ENCODE data around the gene CDK17.

The CDK17 gene

GRCh38 chr12:96361074-96361473 is 39.2 kb downstream of the CDK17 start:
- no peak for TF ChIP-seq ISL1 (CRISPR knock-in tag; IDR thresholded peaks at IDR 0.05)
- no peak for TF ChIP-seq ZFP30 (CRISPR knock-in tag; IDR thresholded peaks at IDR 0.05)
- no peak for TF ChIP-seq ZC3H10 (CRISPR knock-in tag; IDR thresholded peaks at IDR 0.05)
- no peak for TF ChIP-seq PPARA (CRISPR knock-in tag; IDR thresholded peaks at IDR 0.05; ENCODE audit: borderline replicate concordance)
- TF ChIP-seq CREB5 (CRISPR knock-in tag; IDR thresholded peaks at IDR 0.05; ENCODE audit: low read depth): no peak
- TF ChIP-seq ZFP3 (CRISPR knock-in tag; IDR thresholded peaks at IDR 0.05): no peak
- no peak for ATAC-seq

- ATAC-seq: no peak
- no peak for TF ChIP-seq OSR1 (CRISPR knock-in tag; IDR thresholded peaks at IDR 0.05)
- TF ChIP-seq BACH2 (CRISPR knock-in tag; IDR thresholded peaks at IDR 0.05; ENCODE audit: borderline replicate concordance): no peak
- TF ChIP-seq POU6F1 (CRISPR knock-in tag; IDR thresholded peaks at IDR 0.05; ENCODE audit: borderline replicate concordance, low read depth): no peak
- no peak for TF ChIP-seq ZNF70 (CRISPR knock-in tag; IDR thresholded peaks at IDR 0.05)
- TF ChIP-seq ZFP30 (CRISPR knock-in tag; IDR thresholded peaks at IDR 0.05): no peak
- no peak for TF ChIP-seq SNAI2 (CRISPR knock-in tag; IDR thresholded peaks at IDR 0.05)
- TF ChIP-seq TCF4 (CRISPR knock-in tag; IDR thresholded peaks at IDR 0.05; ENCODE audit: borderline replicate concordance): no peak
- TF ChIP-seq, protein P1, sequence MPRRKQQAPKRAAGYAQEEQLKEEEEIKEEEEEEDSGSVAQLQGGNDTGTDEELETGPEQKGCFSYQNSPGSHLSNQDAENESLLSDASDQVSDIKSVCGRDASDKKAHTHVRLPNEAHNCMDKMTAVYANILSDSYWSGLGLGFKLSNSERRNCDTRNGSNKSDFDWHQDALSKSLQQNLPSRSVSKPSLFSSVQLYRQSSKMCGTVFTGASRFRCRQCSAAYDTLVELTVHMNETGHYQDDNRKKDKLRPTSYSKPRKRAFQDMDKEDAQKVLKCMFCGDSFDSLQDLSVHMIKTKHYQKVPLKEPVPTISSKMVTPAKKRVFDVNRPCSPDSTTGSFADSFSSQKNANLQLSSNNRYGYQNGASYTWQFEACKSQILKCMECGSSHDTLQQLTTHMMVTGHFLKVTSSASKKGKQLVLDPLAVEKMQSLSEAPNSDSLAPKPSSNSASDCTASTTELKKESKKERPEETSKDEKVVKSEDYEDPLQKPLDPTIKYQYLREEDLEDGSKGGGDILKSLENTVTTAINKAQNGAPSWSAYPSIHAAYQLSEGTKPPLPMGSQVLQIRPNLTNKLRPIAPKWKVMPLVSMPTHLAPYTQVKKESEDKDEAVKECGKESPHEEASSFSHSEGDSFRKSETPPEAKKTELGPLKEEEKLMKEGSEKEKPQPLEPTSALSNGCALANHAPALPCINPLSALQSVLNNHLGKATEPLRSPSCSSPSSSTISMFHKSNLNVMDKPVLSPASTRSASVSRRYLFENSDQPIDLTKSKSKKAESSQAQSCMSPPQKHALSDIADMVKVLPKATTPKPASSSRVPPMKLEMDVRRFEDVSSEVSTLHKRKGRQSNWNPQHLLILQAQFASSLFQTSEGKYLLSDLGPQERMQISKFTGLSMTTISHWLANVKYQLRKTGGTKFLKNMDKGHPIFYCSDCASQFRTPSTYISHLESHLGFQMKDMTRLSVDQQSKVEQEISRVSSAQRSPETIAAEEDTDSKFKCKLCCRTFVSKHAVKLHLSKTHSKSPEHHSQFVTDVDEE (CRISPR knock-in tag; IDR thresholded peaks at IDR 0.05): no peak
Measured at GRCh38 chr12:96360550-96360949, 39.7 kb downstream of the CDK17 start.

DNA sequence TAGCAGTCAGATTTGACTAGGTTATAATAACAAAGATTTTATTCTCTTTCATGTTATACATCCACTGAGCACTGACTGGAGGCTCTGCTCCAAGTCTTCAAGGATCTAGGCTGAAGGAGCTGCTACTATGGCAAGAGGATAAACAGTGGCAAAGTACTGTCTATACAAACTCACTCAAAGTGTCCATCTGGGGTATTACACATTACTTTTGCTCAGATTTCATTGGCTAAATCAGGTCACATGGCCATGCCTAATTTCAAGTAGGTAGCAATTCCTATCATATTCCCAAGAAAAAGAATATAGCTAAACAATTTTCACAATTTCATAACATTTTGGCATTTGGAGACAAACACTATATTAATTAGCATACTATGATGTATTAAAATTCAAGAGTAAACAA is 40.9 kb downstream of the CDK17 start:
- no peak for ATAC-seq
- TF ChIP-seq ZNF70 (CRISPR knock-in tag; IDR thresholded peaks at IDR 0.05): no peak
- no peak for TF ChIP-seq ISL1 (CRISPR knock-in tag; IDR thresholded peaks at IDR 0.05)
- TF ChIP-seq CREB5 (CRISPR knock-in tag; IDR thresholded peaks at IDR 0.05; ENCODE audit: low read depth): no peak
- no peak for TF ChIP-seq ZFP3 (CRISPR knock-in tag; IDR thresholded peaks at IDR 0.05)
- TF ChIP-seq, protein P2, sequence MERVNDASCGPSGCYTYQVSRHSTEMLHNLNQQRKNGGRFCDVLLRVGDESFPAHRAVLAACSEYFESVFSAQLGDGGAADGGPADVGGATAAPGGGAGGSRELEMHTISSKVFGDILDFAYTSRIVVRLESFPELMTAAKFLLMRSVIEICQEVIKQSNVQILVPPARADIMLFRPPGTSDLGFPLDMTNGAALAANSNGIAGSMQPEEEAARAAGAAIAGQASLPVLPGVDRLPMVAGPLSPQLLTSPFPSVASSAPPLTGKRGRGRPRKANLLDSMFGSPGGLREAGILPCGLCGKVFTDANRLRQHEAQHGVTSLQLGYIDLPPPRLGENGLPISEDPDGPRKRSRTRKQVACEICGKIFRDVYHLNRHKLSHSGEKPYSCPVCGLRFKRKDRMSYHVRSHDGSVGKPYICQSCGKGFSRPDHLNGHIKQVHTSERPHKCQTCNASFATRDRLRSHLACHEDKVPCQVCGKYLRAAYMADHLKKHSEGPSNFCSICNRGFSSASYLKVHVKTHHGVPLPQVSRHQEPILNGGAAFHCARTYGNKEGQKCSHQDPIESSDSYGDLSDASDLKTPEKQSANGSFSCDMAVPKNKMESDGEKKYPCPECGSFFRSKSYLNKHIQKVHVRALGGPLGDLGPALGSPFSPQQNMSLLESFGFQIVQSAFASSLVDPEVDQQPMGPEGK (CRISPR knock-in tag; IDR thresholded peaks at IDR 0.05; ENCODE audit: borderline replicate concordance): no peak
- TF ChIP-seq GLIS3 (CRISPR knock-in tag; IDR thresholded peaks at IDR 0.05): no peak
- no peak for TF ChIP-seq CSDC2 (CRISPR knock-in tag; IDR thresholded peaks at IDR 0.05)
- no peak for TF ChIP-seq ZC3H10 (CRISPR knock-in tag; IDR thresholded peaks at IDR 0.05)
- no peak for TF ChIP-seq POU6F1 (CRISPR knock-in tag; IDR thresholded peaks at IDR 0.05; ENCODE audit: borderline replicate concordance, low read depth)
- TF ChIP-seq PPARA (CRISPR knock-in tag; IDR thresholded peaks at IDR 0.05; ENCODE audit: borderline replicate concordance): no peak
- no peak for TF ChIP-seq TCF4 (CRISPR knock-in tag; IDR thresholded peaks at IDR 0.05; ENCODE audit: borderline replicate concordance)
- no peak for TF ChIP-seq ZNF565 (CRISPR knock-in tag; conservative IDR thresholded peaks at IDR 0.05; ENCODE audit: low read depth)
- TF ChIP-seq ARNTL (CRISPR knock-in tag; IDR thresholded peaks at IDR 0.05; ENCODE audit: borderline replicate concordance, low read depth): no peak
- no peak for TF ChIP-seq SNAI2 (CRISPR knock-in tag; IDR thresholded peaks at IDR 0.05)
- no peak for TF ChIP-seq ZFP30 (CRISPR knock-in tag; IDR thresholded peaks at IDR 0.05)
- no peak for TF ChIP-seq RARB (CRISPR knock-in tag; IDR thresholded peaks at IDR 0.05)
- no peak for TF ChIP-seq ZNF8 (CRISPR knock-in tag; IDR thresholded peaks at IDR 0.05)
- TF ChIP-seq TOX (CRISPR knock-in tag; IDR thresholded peaks at IDR 0.05; ENCODE audit: borderline replicate concordance): no peak
- TF ChIP-seq OSR1 (CRISPR knock-in tag; IDR thresholded peaks at IDR 0.05): no peak
